Stimulated activated CD4-positive, alpha-beta T cell treated with anti-CD3 and anti-CD28 coated beads, Interleukin-2, amount 100 ng/mL, for 4 hours (primary cell): ENCODE measurements around the gene ASB1.

ENCODE experiments used
- DNase-seq: peaks from one replicate; pipeline ENCODE4 v3.0.0-alpha.2; 2020; ENCODE audit warnings: low read depth

The ASB1 gene

GRCh38 chr2:238494573-238494961, 67.8 kb downstream of the ASB1 start:
- DNase-seq, result no peak

GRCh38 chr2:238495422-238495821, 68.7 kb downstream of the ASB1 start:
- DNase-seq, result no peak

- DNase-seq, result no peak
These were observed 70.3 kb downstream of the ASB1 start for GRCh38 chr2:238496756-238497609.

- no peak for DNase-seq
These were observed 70.9 kb downstream of the ASB1 start for GRCh38 chr2:238497610-238498005.

- no peak for DNase-seq
These were observed 71.5 kb downstream of the ASB1 start for GRCh38 chr2:238498188-238498587.

- no peak for DNase-seq
These were observed 72.1 kb downstream of the ASB1 start for GRCh38 chr2:238498691-238499295.

- DNase-seq, result no peak
These were observed 73.2 kb downstream of the ASB1 start for GRCh38 chr2:238499731-238500580.

GRCh38 chr2:238501311-238501710, 74.6 kb downstream of the ASB1 start:
- DNase-seq, result no peak
